K562 (cell line): ENCODE measurements around the gene SPINK4. TPM values are rescaled to one million over a fixed set of nuclear protein-coding genes. Genes with fewer than 3 reads are reported as not detected.

ENCODE experiments used
- CEBPB ChIP-seq: fragments of 450-650 bp; IDR thresholded peaks from 2 replicates; pipeline ENCODE4 v1.6.1; 2016; ENCODE audit warnings: missing genetic modification characterization, missing compliant biosample characterization
- HDAC6 ChIP-seq: IDR thresholded peaks from 2 replicates; pipeline ENCODE4 v1.6.1; 2012; ENCODE audit warnings: low read depth, mild to moderate bottlenecking, control low read depth, inconsistent platforms, low read length, moderate library complexity
- KDM2B ChIP-seq: fragments of 250-450 bp; sonication (Bioruptor Pico); IDR thresholded peaks from 2 replicates; pipeline ENCODE4 v1.8.0; 2021; ENCODE audit warnings: mild to moderate bottlenecking, moderate library complexity
- L3MBTL2 ChIP-seq: fragments of 450-650 bp; IDR thresholded peaks from 2 replicates; pipeline ENCODE4 v1.6.1; 2016; ENCODE audit warnings: mild to moderate bottlenecking, moderate library complexity
- MAFF ChIP-seq: IDR thresholded peaks from 2 replicates; pipeline ENCODE4 v1.6.1; 2012; ENCODE audit warnings: low read length, improper control_type of control experiment
- MEIS2 ChIP-seq: fragments of 450-650 bp; IDR thresholded peaks from 2 replicates; pipeline ENCODE4 v1.6.1; 2014; ENCODE audit warnings: mild to moderate bottlenecking; ENCODE audit not compliant: partially characterized antibody
- MLLT1 ChIP-seq, 2 experiments: fragments of 450-650 bp; IDR thresholded peaks; 2 replicates each; pipeline ENCODE4 v1.6.1; 2016
- NCOR1 ChIP-seq: fragments of 450-650 bp; IDR thresholded peaks from 2 replicates; pipeline ENCODE4 v1.6.1; 2016; ENCODE audit warnings: mild to moderate bottlenecking, moderate library complexity
- NR2C1 ChIP-seq, 2 experiments: fragments of 450-650 bp; IDR thresholded peaks; 2 replicates each; pipeline ENCODE4 v1.6.1; 2017; ENCODE audit warnings: mild to moderate bottlenecking in 2 of 2, antibody characterized with exemption in 1 of 2, inconsistent platforms in 1 of 2, missing compliant biosample characterization in 1 of 2, missing genetic modification characterization in 1 of 2
- POLR2G ChIP-seq: fragments of 200-400 bp; formaldehyde crosslinking; IDR thresholded peaks from 2 replicates; pipeline ENCODE4 v1.6.1; 2017; ENCODE audit warnings: low read depth, mild to moderate bottlenecking, antibody characterized with exemption, low read length, moderate library complexity
- RAD51 ChIP-seq: fragments of 450-650 bp; IDR thresholded peaks from 2 replicates; pipeline ENCODE4 v1.7.1; 2016; ENCODE audit warnings: low read depth, mild to moderate bottlenecking, borderline replicate concordance
- SUPT5H ChIP-seq: fragments of 450-650 bp; IDR thresholded peaks from 2 replicates; pipeline ENCODE4 v1.6.1; 2016
- ZNF282 ChIP-seq: sonication (generic); formaldehyde crosslinking; IDR thresholded peaks from 2 replicates; pipeline ENCODE4 v1.8.1; 2023; ENCODE audit warnings: missing genetic modification reagents
- ZNF384 ChIP-seq: IDR thresholded peaks from 2 replicates; pipeline ENCODE4 v1.6.1; 2012; ENCODE audit warnings: low read depth, low read length, improper control_type of control experiment
- ZNF639 ChIP-seq, 2 experiments: fragments of 200-800 bp in 1 of 2; sonication (Bioruptor generic) in 1 of 2; sonication (generic) in 1 of 2; formaldehyde crosslinking in 1 of 2; IDR thresholded peaks in 1 of 2; conservative IDR thresholded peaks in 1 of 2; 2 replicates each; pipeline versions ENCODE4 v1.5.0 to v1.6.1; 2016 to 2020; ENCODE audit warnings: missing compliant biosample characterization in 1 of 2, missing genetic modification characterization in 1 of 2, missing genetic modification reagents in 1 of 2
- ZNF764 ChIP-seq: fragments of 250-450 bp; sonication (Bioruptor Pico); IDR thresholded peaks from 2 replicates; pipeline ENCODE4 v1.4.0; 2020; ENCODE audit warnings: low read depth, mild to moderate bottlenecking, moderate library complexity
- ZNF79 ChIP-seq: fragments of 250-450 bp; sonication (Bioruptor Pico); IDR thresholded peaks from 2 replicates; pipeline ENCODE4 v1.4.0; 2020; ENCODE audit warnings: low read depth, mild to moderate bottlenecking, moderate library complexity
- polyA plus RNA-seq, 8 experiments: library from polyadenylated mRNA; depleted of rRNA in 4 of 8; stranded (reverse) in 5 of 8; unstranded in 3 of 8; fragments of >200 nt; fragmentation: Nextera tagmentation in 2 of 8; fragmentation: Illumina TruSeq in 1 of 8; extraction: Ambion mirVana in 2 of 8; extraction: Trizol in 1 of 8; gene quantifications; 2 replicates each; pipeline versions ENCODE4 v1.2.1 to v1.2.3, GENCODE V29; 2011 to 2014; ENCODE audit warnings: inconsistent platforms in 1 of 8, missing spikeins in 1 of 8
- total RNA-seq, 7 experiments: library from RNA; depleted of rRNA in 6 of 7; stranded (reverse); fragments of >200 nt in 6 of 7; fragmentation: Illumina TruSeq in 2 of 7; extraction: Trizol in 2 of 7; gene quantifications; 2 replicates each; pipeline versions ENCODE4 v1.2.1 to v1.2.3, GENCODE V29; 2011 to 2021; ENCODE audit warnings: low replicate concordance in 1 of 7
- TF ChIP-seq, protein P1 (sequence below): fragments of 450-650 bp; IDR thresholded peaks from 2 replicates; pipeline ENCODE4 v1.6.1; 2016; ENCODE audit warnings: mild to moderate bottlenecking
- TF ChIP-seq, protein P2 (sequence below): IDR thresholded peaks from 3 replicates; pipeline ENCODE4 v1.6.1; 2011; ENCODE audit warnings: borderline replicate concordance, mild to moderate bottlenecking, moderate library complexity; ENCODE audit not compliant: insufficient read length; ENCODE audit errors: extremely low read depth
- TF ChIP-seq, protein P3 (sequence below): sonication (generic); formaldehyde crosslinking; IDR thresholded peaks from 2 replicates; pipeline ENCODE4 v1.8.1; 2023; ENCODE audit warnings: mild to moderate bottlenecking, missing genetic modification reagents

Gene SPINK4
- total and polyA plus RNA-seq, 9 of the 15 experiments (the other 6 are each of a cell fraction or from before 2014, with no cell fraction given): 0.74 to 5.5 (median 2.1) TPM; not detected in 2

DNA sequence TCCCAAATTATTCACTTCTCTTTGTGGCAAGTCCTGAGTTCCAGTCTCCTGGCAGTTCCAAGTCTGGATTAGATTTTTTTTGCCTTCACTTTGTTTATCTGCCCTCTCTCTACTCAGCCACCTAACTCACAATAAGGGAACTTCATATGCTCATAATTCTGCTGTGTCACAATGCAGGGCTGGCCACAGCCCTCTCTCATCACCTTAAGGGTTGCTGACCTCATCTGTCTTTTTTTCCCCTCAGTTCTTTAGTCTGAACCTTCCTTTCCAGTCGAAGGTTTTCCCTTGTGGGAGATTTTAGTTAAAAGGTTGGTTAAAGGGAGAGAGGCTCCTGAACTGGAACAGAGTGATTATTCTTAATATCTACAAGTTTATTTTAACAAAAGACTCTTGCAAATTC lies 20.4 kb downstream of the SPINK4 start (continued):
- TF ChIP-seq SUPT5H (no peak), MEIS2 (peak; percentile 84), ZNF79 (CRISPR knock-in tag) (no peak), KDM2B (CRISPR knock-in tag) (no peak), ZNF384 (0 out of 2 replicates have a peak, but pooled peaks have one; percentile 22), CEBPB (tag) (no peak), RAD51 (no peak), MAFF (peak; percentile 61; the same call in 1 of the 2 replicates), ZNF639 (CRISPR knock-in tag; conservative IDR thresholded peaks at IDR 0.05 in 1 of 2, IDR thresholded peaks at IDR 0.05 in 1 of 2) (no peak), MLLT1 (IDR thresholded peaks at IDR 0.05) (no peak), HDAC6 (no peak), NR2C1 (IDR thresholded peaks at IDR 0.05) (no peak), NR2C1 (tag; IDR thresholded peaks at IDR 0.05) (no peak), NCOR1 (no peak), POLR2G (no peak), ZNF282 (no peak), L3MBTL2 (no peak), ZNF764 (CRISPR knock-in tag) (no peak)
- TF ChIP-seq, protein P1, sequence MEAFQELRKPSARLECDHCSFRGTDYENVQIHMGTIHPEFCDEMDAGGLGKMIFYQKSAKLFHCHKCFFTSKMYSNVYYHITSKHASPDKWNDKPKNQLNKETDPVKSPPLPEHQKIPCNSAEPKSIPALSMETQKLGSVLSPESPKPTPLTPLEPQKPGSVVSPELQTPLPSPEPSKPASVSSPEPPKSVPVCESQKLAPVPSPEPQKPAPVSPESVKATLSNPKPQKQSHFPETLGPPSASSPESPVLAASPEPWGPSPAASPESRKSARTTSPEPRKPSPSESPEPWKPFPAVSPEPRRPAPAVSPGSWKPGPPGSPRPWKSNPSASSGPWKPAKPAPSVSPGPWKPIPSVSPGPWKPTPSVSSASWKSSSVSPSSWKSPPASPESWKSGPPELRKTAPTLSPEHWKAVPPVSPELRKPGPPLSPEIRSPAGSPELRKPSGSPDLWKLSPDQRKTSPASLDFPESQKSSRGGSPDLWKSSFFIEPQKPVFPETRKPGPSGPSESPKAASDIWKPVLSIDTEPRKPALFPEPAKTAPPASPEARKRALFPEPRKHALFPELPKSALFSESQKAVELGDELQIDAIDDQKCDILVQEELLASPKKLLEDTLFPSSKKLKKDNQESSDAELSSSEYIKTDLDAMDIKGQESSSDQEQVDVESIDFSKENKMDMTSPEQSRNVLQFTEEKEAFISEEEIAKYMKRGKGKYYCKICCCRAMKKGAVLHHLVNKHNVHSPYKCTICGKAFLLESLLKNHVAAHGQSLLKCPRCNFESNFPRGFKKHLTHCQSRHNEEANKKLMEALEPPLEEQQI: no peak
- TF ChIP-seq, protein P2, sequence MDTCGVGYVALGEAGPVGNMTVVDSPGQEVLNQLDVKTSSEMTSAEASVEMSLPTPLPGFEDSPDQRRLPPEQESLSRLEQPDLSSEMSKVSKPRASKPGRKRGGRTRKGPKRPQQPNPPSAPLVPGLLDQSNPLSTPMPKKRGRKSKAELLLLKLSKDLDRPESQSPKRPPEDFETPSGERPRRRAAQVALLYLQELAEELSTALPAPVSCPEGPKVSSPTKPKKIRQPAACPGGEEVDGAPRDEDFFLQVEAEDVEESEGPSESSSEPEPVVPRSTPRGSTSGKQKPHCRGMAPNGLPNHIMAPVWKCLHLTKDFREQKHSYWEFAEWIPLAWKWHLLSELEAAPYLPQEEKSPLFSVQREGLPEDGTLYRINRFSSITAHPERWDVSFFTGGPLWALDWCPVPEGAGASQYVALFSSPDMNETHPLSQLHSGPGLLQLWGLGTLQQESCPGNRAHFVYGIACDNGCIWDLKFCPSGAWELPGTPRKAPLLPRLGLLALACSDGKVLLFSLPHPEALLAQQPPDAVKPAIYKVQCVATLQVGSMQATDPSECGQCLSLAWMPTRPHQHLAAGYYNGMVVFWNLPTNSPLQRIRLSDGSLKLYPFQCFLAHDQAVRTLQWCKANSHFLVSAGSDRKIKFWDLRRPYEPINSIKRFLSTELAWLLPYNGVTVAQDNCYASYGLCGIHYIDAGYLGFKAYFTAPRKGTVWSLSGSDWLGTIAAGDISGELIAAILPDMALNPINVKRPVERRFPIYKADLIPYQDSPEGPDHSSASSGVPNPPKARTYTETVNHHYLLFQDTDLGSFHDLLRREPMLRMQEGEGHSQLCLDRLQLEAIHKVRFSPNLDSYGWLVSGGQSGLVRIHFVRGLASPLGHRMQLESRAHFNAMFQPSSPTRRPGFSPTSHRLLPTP: no peak
- TF ChIP-seq, protein P3, sequence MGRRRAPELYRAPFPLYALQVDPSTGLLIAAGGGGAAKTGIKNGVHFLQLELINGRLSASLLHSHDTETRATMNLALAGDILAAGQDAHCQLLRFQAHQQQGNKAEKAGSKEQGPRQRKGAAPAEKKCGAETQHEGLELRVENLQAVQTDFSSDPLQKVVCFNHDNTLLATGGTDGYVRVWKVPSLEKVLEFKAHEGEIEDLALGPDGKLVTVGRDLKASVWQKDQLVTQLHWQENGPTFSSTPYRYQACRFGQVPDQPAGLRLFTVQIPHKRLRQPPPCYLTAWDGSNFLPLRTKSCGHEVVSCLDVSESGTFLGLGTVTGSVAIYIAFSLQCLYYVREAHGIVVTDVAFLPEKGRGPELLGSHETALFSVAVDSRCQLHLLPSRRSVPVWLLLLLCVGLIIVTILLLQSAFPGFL (CRISPR knock-in tag): no peak
